Cardiac ventricle fibroblast (primary cell): ENCODE measurements around the gene RLIM. TPM values are rescaled to one million over a fixed set of nuclear protein-coding genes. Genes with fewer than 3 reads are reported as not detected.

Experiments
- total RNA-seq: library from RNA; depleted of rRNA; stranded (reverse); fragments of >200 nt; gene quantifications from 2 replicates; pipeline ENCODE4 v1.2.3, GENCODE V29; 2015

RLIM gene
- total RNA-seq, result 25.3 and 29.5 TPM in 2 replicates

GRCh38 chrX:74614093-74614909 lies at the start of gene RLIM:
TSS of gene RLIM (minus strand) at chrX:74614624. CDS start at chrX:74595977, 18,647 bp downstream.

Other genes starting within 250 kb of the RLIM start
- 17.5 and 17.6 TPM in 2 replicates for gene SLC16A2, start 193.1 kb downstream of the RLIM start, total RNA-seq